Head of caudate nucleus (tissue), 42 donors: ENCODE data around the gene GAS2L1.
A peak's percentile ranks its signal among the peaks of the same experiment; 100 is the strongest.

Experiments
- DNase-seq, 42 donors: peaks; one replicate each; pipeline versions ENCODE4 v3.0.0 to v3.0.0-alpha.2; 2020 to 2021; ENCODE audit warnings: mixed read lengths in 7 of 42
- intact Hi-C: fragments of 100-400 bp; cut with DNase I; formaldehyde crosslinking; loops from one replicate; pipeline ENCODE4 v1.15.0; 2022

The GAS2L1 gene

GRCh38 chr22:29306835-29307595 is 565 bp downstream of the GAS2L1 start:
- intact Hi-C loops: loop anchor here (5.0 kb wide), 1 partner anchor 40 kb away; the partner anchor contains the start of genes EWSR1 and RHBDD3
- DNase-seq: peak in 41 of 42 donors; percentile 51 to 92 (median 82)

GRCh38 chr22:29307596-29308147 is 1.2 kb downstream of the GAS2L1 start:
- intact Hi-C loops: loop anchor here (5.0 kb wide), 1 partner anchor 40 kb away; the partner anchor contains the start of genes EWSR1 and RHBDD3
- DNase-seq: peak in 1 of 42 donors; percentile 8

GRCh38 chr22:29308148-29308790 is 1.8 kb downstream of the GAS2L1 start:
- peak in 5 of 42 donors; percentile 3 to 37 (median 26) for DNase-seq
- intact Hi-C loops: loop anchor here (5.0 kb wide), 1 partner anchor 41 kb away; the partner anchor contains the start of genes EWSR1 and RHBDD3

GRCh38 chr22:29308791-29309262 is 2.4 kb downstream of the GAS2L1 start:
- peak in 3 of 42 donors; percentile 3 to 34 (median 28) for DNase-seq
- intact Hi-C loops: loop anchor here (5.0 kb wide), 1 partner anchor 42 kb away; the partner anchor contains the start of genes EWSR1 and RHBDD3

- DNase-seq: peak in 6 of 42 donors; percentile 2 to 35 (median 22)
These were observed 3.0 kb downstream of the GAS2L1 start for GRCh38 chr22:29309332-29310064.

GRCh38 chr22:29310065-29310862 is 3.8 kb downstream of the GAS2L1 start:
- peak in 7 of 42 donors; percentile 11 to 39 (median 30) for DNase-seq
- intact Hi-C loops: loop anchor here (5.0 kb wide), 1 partner anchor 37 kb away; no protein-coding TSS in a partner anchor

More at GRCh38 chr22:29309332-29310064, 3.0 kb downstream of the GAS2L1 start:
- intact Hi-C loops: loop anchor here (5.0 kb wide), 2 partner anchors 38 to 42 kb away; partner anchors contain the start of genes EWSR1 and RHBDD3

GRCh38 chr22:29310863-29311339 is 4.5 kb downstream of the GAS2L1 start:
- intact Hi-C loops: loop anchor here (5.0 kb wide), 1 partner anchor 36 kb away; no protein-coding TSS in a partner anchor
- peak; percentile 85 to 98 (median 94) for DNase-seq

- peak in 10 of 42 donors; percentile 4 to 49 (median 32) for DNase-seq
- intact Hi-C loops: loop anchor here (5.0 kb wide), 1 partner anchor 36 kb away; no protein-coding TSS in a partner anchor
These were observed 5.2 kb downstream of the GAS2L1 start for GRCh38 chr22:29311464-29312217.

GRCh38 chr22:29312218-29313125 is 6.0 kb downstream of the GAS2L1 start:
- peak in 8 of 42 donors; percentile 1 to 36 (median 18) for DNase-seq

GRCh38 chr22:29313126-29313575 is 6.7 kb downstream of the GAS2L1 start:
- peak in 10 of 42 donors; percentile 2 to 69 (median 40) for DNase-seq
- intact Hi-C loops: loop anchor here (5.0 kb wide), 1 partner anchor 34 kb away; no protein-coding TSS in a partner anchor

More at GRCh38 chr22:29312218-29313125, 6.0 kb downstream of the GAS2L1 start:
- intact Hi-C loops: loop anchor here (5.0 kb wide), 1 partner anchor 35 kb away; no protein-coding TSS in a partner anchor

- intact Hi-C loops: loop anchor here (5.0 kb wide), 1 partner anchor 33 kb away; no protein-coding TSS in a partner anchor
- DNase-seq: peak in 3 of 42 donors; percentile 2 to 30 (median 17)
These were observed 7.4 kb downstream of the GAS2L1 start for GRCh38 chr22:29313576-29314466.

GRCh38 chr22:29314537-29315285 is 8.3 kb downstream of the GAS2L1 start:
- intact Hi-C loops: loop anchor here (5.0 kb wide), 1 partner anchor 33 kb away; no protein-coding TSS in a partner anchor
- DNase-seq: peak in 2 of 42 donors; percentile 1 to 40
